Stomach (tissue), 9 donors: ENCODE results near the gene PYROXD2. TPM values are rescaled to one million over a fixed set of nuclear protein-coding genes. Genes with fewer than 3 reads are reported as not detected.

ENCODE experiments used
- DNase-seq, 2 donors: peaks; one replicate each; pipeline versions ENCODE4 v3.0.0 to v3.0.0-alpha.2; 2013 to 2019
- H3K27ac ChIP-seq, 5 donors: fragments of 200-600 bp in 4 of 5; sonication (generic) in 4 of 5; one replicate each; pipeline ENCODE4 v1.5.1; 2013 to 2019; ENCODE audit warnings: mild to moderate bottlenecking in 1 of 5, moderate library complexity in 1 of 5
- H3K27me3 ChIP-seq, 3 donors: fragments of 200-600 bp; sonication (generic); one replicate each; pipeline ENCODE4 v1.5.1; 2017 to 2019; ENCODE audit warnings: mixed run types in 1 of 3
- H3K36me3 ChIP-seq, 4 donors: fragments of 200-600 bp; sonication (generic); 1 replicate in 3 of 4; 2 replicates in 1 of 4; pipeline ENCODE4 v1.5.1; 2016 to 2019
- H3K4me1 ChIP-seq, 4 donors: fragments of 200-600 bp; sonication (generic); one replicate each; pipeline ENCODE4 v1.5.1; 2016 to 2019
- H3K4me3 ChIP-seq, 4 donors: fragments of 200-600 bp; sonication (generic) in 3 of 4; one replicate each; pipeline ENCODE4 v1.5.1; 2016 to 2019; ENCODE audit warnings: mild to moderate bottlenecking in 1 of 4
- H3K9me3 ChIP-seq, 4 donors: fragments of 200-600 bp; sonication (generic); one replicate each; pipeline ENCODE4 v1.5.1; 2016 to 2019
- EP300 ChIP-seq: sonication (generic); formaldehyde crosslinking; IDR thresholded peaks from one replicate; pipeline ENCODE4 v1.6.1; 2017; ENCODE audit warnings: antibody characterized with exemption
- POLR2A ChIP-seq, 4 donors: fragments of 450-650 bp; IDR thresholded peaks; one replicate each; pipeline ENCODE4 v1.6.1; 2016; ENCODE audit warnings: antibody characterized with exemption in 4 of 4, control low read depth in 2 of 4, mild to moderate bottlenecking in 1 of 4, moderate library complexity in 1 of 4
- POLR2AphosphoS5 ChIP-seq, 3 donors: sonication (generic); formaldehyde crosslinking; IDR thresholded peaks; one replicate each; pipeline ENCODE4 v1.6.1; 2016; ENCODE audit warnings: antibody characterized with exemption in 3 of 3
- WGBS, 5 donors: extraction: QIAGEN DNeasy Blood & Tissue Kit in 3 of 5; methylation state at CpG; one replicate each; pipeline versions ENCODE4 v1.1.5 to v1.1.7; 2013 to 2018; 5-methylcytosine and 5-hydroxymethylcytosine counted together
- intact Hi-C: fragments of 100-400 bp; cut with DNase I; formaldehyde crosslinking; loops from one replicate; pipeline ENCODE4 v1.15.1; 2023; ENCODE audit warnings: low total_unique reads
- polyA plus RNA-seq, 3 donors: library from polyadenylated mRNA; stranded (reverse); fragments of 200-250 nt; gene quantifications; one replicate each; pipeline ENCODE4 v1.2.3, GENCODE V29; 2013
- total RNA-seq, 5 donors: library from RNA; depleted of rRNA; stranded (reverse); fragments of >200 nt; gene quantifications; one replicate each; pipeline versions ENCODE4 v1.1.0 to v1.2.3, GENCODE V29; 2014 to 2016
- TF ChIP-seq, protein P1 (sequence below), 7 experiments: fragments of 450-650 bp in 4 of 7; fragments of 200-600 bp in 3 of 7; sonication (generic) in 3 of 7; IDR thresholded peaks; one replicate each; pipeline ENCODE4 v1.5.1; 2016 to 2019; ENCODE audit warnings: antibody characterized with exemption in 7 of 7, control low read depth in 2 of 7, mild to moderate bottlenecking in 1 of 7
- donor health status: healthy with polysubstance abuse.
- donor health status: Bipolar disorder and iron deficiency.
- donor health status: healthy.

The PYROXD2 gene
- total and polyA plus RNA-seq, 8 donors: 2.4 to 33.5 (median 8.3) TPM

DNA sequence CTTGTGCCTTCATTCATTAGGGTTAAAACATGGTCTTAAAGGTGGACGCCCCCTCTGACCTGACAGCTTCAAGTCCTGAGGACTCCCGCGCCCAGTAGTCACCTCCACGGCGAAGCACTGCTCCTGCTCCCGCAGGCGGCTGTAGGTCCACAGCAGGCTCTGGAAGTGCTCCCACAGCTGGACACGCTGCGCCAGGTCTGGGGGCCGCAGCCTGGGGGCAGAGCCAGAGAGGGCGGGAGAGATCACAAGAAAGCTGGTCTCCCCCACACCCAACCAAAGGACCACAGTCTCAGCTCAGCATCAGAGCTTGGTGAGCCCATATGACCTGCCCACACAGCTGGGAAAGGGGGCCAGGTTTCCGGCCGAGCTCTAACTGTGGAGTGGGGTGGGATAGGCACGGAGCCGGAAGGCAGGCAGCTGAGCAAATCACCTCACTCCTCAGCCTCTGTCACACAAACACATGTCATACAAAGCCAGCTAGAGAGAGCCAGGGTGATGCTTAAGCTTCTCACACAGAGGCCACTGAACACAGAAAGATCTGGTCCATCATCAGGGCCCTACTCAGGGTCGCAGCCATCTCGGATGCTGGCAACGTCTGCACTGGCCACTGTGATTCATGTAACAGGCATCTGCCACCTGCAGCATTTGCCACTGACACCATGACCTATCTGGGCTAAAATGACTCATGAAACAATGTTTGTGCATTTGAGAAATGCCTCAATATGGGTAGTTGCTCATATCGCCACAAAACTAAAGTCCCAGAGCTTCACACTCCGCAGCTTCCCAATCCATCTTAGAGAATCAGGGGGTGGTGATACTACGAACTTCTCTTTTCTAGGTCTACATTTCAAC lies 19.1 kb upstream of the PYROXD2 start:
- Histone ChIP-seq H3K27me3 (no peaks in the 10 kb centered on the region), H3K36me3 (peaks cover 50 to 100% (median 95%) of the 10 kb centered on the region in 4 donors), H3K9me3 (no peaks in the 10 kb centered on the region), H3K27ac (no peak overlapping the region), H3K4me1 (no peaks in the 10 kb centered on the region), H3K4me3 (no peak overlapping the region)
- DNase-seq: no peak
- intact Hi-C loops: no loop called here
- TF ChIP-seq POLR2AphosphoS5 (IDR thresholded peaks at IDR 0.05): no peak
- no peak for TF ChIP-seq EP300
- TF ChIP-seq POLR2A (IDR thresholded peaks at IDR 0.05): no peak
- TF ChIP-seq, protein P1, sequence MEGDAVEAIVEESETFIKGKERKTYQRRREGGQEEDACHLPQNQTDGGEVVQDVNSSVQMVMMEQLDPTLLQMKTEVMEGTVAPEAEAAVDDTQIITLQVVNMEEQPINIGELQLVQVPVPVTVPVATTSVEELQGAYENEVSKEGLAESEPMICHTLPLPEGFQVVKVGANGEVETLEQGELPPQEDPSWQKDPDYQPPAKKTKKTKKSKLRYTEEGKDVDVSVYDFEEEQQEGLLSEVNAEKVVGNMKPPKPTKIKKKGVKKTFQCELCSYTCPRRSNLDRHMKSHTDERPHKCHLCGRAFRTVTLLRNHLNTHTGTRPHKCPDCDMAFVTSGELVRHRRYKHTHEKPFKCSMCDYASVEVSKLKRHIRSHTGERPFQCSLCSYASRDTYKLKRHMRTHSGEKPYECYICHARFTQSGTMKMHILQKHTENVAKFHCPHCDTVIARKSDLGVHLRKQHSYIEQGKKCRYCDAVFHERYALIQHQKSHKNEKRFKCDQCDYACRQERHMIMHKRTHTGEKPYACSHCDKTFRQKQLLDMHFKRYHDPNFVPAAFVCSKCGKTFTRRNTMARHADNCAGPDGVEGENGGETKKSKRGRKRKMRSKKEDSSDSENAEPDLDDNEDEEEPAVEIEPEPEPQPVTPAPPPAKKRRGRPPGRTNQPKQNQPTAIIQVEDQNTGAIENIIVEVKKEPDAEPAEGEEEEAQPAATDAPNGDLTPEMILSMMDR (IDR thresholded peaks at IDR 0.05): no peak
- 92 to 98% (median 97%) methylated on average over 14 to 21 of the region's 21 CpGs for WGBS, 5 donors

DNA sequence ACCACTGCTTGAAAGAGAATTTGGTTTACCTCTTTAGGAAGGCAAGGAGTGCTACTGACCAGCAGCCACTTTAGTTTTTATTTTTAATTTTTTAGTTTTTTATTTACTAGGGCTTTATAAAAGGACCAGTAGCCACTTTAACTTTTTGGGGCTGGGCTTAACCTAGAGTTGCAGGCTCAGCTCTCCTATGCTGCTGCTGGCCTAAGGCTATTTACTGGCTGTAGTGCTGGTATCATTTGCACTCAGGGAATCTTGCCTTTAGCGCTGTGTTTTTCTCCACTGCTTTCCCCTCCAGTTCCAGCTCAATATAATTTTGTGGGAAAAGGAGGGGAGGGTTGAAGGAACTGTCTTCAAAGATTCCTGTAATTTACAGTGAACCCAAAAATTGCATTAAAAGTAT lies 18.4 kb upstream of the PYROXD2 start:
- Histone ChIP-seq H3K36me3 (peaks cover 49 to 100% (median 95%) of the 10 kb centered on the region in 4 donors), H3K9me3 (no peaks in the 10 kb centered on the region), H3K27me3 (no peaks in the 10 kb centered on the region), H3K4me1 (no peaks in the 10 kb centered on the region), H3K4me3 (no peak overlapping the region), H3K27ac (no peak overlapping the region)
- WGBS, 5 donors: 96 to 100% (median 100%) methylated on average over 1 of the region's 1 CpG
- TF ChIP-seq, protein P1 (IDR thresholded peaks at IDR 0.05): no peak
- TF ChIP-seq EP300 (no peak), POLR2AphosphoS5 (IDR thresholded peaks at IDR 0.05) (no peak), POLR2A (IDR thresholded peaks at IDR 0.05) (no peak)
- no peak for DNase-seq
- intact Hi-C loops: no loop called here

DNA sequence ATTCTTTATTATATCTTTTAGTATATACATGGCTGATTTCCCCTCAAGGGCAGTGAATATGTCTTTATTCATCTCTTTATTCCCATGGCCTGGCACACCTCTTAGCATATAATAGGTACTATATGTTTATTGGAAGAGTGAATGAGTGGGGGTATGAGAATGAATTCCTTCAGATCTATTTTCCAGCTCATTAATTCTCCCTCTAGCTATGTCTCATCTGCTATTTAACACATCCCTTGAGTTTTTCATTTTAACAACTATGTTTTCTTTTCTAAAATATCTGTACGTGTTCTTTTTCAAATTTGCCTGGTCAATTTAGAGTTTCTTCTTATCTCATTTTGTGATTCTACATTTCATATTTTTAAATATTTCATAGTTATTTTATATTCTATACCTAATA lies 17.3 kb upstream of the PYROXD2 start:
- no peaks in the 10 kb centered on the region for H3K9me3 ChIP-seq
- no peak overlapping the region for H3K4me3 ChIP-seq
- peaks cover 49 to 100% (median 96%) of the 10 kb centered on the region in 4 donors for H3K36me3 ChIP-seq
- TF ChIP-seq POLR2A (IDR thresholded peaks at IDR 0.05) (no peak), POLR2AphosphoS5 (IDR thresholded peaks at IDR 0.05) (no peak), EP300 (no peak)
- TF ChIP-seq, protein P1 (IDR thresholded peaks at IDR 0.05): no peak
- intact Hi-C loops: no loop called here
- DNase-seq: no peak
- H3K4me1 ChIP-seq: no peaks in the 10 kb centered on the region
- WGBS, 5 donors: 57 to 100% (median 98%) methylated on average over 1 of the region's 1 CpG
- no peak overlapping the region for H3K27ac ChIP-seq
- H3K27me3 ChIP-seq: no peaks in the 10 kb centered on the region

DNA sequence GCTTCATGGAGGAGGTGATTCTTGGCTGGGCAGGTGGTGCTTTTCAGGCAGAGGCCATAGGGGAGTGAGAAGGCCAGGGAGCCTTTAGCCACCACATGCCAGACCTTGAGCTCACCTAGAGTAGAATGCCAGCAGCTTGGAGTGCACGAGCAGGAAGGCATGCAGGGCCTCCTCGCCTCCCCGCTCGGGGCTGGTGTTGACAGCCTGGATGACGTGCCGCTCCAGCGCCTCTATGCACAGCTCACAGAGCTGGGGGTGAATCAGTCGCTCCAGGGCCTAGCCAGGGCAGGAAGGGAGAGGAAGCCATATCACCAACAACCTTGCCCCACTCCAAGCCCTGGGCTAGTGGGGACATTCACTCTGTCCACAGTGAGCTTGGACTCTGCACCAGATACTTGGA lies 16.0 kb upstream of the PYROXD2 start:
- no peak for DNase-seq
- H3K27me3 ChIP-seq: no peaks in the 10 kb centered on the region
- intact Hi-C loops: no loop called here
- TF ChIP-seq POLR2AphosphoS5 (IDR thresholded peaks at IDR 0.05) (no peak), POLR2A (IDR thresholded peaks at IDR 0.05) (no peak), EP300 (no peak)
- TF ChIP-seq, protein P1 (IDR thresholded peaks at IDR 0.05): no peak
- peaks cover 55 to 99% (median 98%) of the 10 kb centered on the region in 4 donors for H3K36me3 ChIP-seq
- H3K9me3 ChIP-seq: no peaks in the 10 kb centered on the region
- WGBS, 5 donors: 90 to 98% (median 95%) methylated on average over 8 of the region's 8 CpGs; no CpG with 5 or more reads in 1 of the 5 donors
- H3K4me1 ChIP-seq: no peaks in the 10 kb centered on the region
- no peak overlapping the region for H3K4me3 ChIP-seq
- no peak overlapping the region for H3K27ac ChIP-seq
